Chondrocyte (in vitro differentiated cells): ENCODE data around the gene VRK3. TPM values are rescaled to one million over a fixed set of nuclear protein-coding genes. Genes with fewer than 3 reads are reported as not detected.

Experiments
- DNase-seq: peaks from one replicate; pipeline ENCODE4 v3.0.0; 2021; ENCODE audit warnings: mixed read lengths, low spot score
- H3K27ac Mint-ChIP-seq: one replicate; pipeline ENCODE4 v1.8.0; 2021; ENCODE audit warnings: mild to moderate bottlenecking, moderate library complexity, mixed read lengths; ENCODE audit not compliant: unreplicated experiment
- H3K27me3 Mint-ChIP-seq: 2 replicates; pipeline ENCODE4 v1.8.0; 2021; ENCODE audit warnings: low read depth, mixed read lengths
- H3K36me3 Mint-ChIP-seq: 2 replicates; pipeline ENCODE4 v1.8.0; 2021; ENCODE audit warnings: low read depth, mixed read lengths
- H3K4me1 Mint-ChIP-seq: 2 replicates; pipeline ENCODE4 v1.8.0; 2021; ENCODE audit warnings: low read depth, mild to moderate bottlenecking, mixed read lengths
- H3K4me3 Mint-ChIP-seq: one replicate; pipeline ENCODE4 v1.8.0; 2021; ENCODE audit warnings: mild to moderate bottlenecking, moderate library complexity, mixed read lengths; ENCODE audit not compliant: unreplicated experiment
- H3K9me3 Mint-ChIP-seq: 2 replicates; pipeline ENCODE4 v1.8.0; 2021; ENCODE audit warnings: low read depth, mixed read lengths
- CTCF ChIP-seq: fragments of 200-600 bp; sonication (generic); IDR thresholded peaks from 2 replicates; pipeline ENCODE4 v1.5.0; 2021; ENCODE audit warnings: antibody characterized with exemption, mild to moderate bottlenecking, moderate library complexity
- total RNA-seq: library from RNA; stranded (reverse); gene quantifications from 3 replicates; pipeline ENCODE4 v1.2.1, GENCODE V29; 2021

VRK3 gene
- total RNA-seq, 1 donor from 2014 or later: 21.1 TPM

- H3K36me3 Mint-ChIP-seq: peaks cover 75% of the 10 kb centered on the region
- DNase-seq: no peak
- no peaks in the 10 kb centered on the region for H3K4me1 Mint-ChIP-seq
- H3K27ac Mint-ChIP-seq: no peak overlapping the region
- no peak for TF ChIP-seq CTCF
- no peaks in the 10 kb centered on the region for H3K27me3 Mint-ChIP-seq
- H3K9me3 Mint-ChIP-seq: peaks cover 45% of the 10 kb centered on the region
- no peak overlapping the region for H3K4me3 Mint-ChIP-seq
Observed at GRCh38 chr19:50042363-50043024, 17.3 kb upstream of the VRK3 start.

- H3K4me1 Mint-ChIP-seq: no peaks in the 10 kb centered on the region
- H3K27me3 Mint-ChIP-seq: no peaks in the 10 kb centered on the region
- H3K36me3 Mint-ChIP-seq: peaks cover 72% of the 10 kb centered on the region
- H3K4me3 Mint-ChIP-seq: no peak overlapping the region
- H3K9me3 Mint-ChIP-seq: peaks cover 36% of the 10 kb centered on the region
- H3K27ac Mint-ChIP-seq: no peak overlapping the region
- DNase-seq: no peak
- TF ChIP-seq CTCF: no peak
Observed at GRCh38 chr19:50040967-50041366, 15.8 kb upstream of the VRK3 start.

- Mint-ChIP-seq H3K9me3 (peaks cover 26% of the 10 kb centered on the region), H3K27me3 (no peaks in the 10 kb centered on the region), H3K4me1 (no peaks in the 10 kb centered on the region), H3K4me3 (no peak overlapping the region), H3K36me3 (peaks cover 62% of the 10 kb centered on the region), H3K27ac (no peak overlapping the region)
- no peak for TF ChIP-seq CTCF
- no peak for DNase-seq
Observed at GRCh38 chr19:50039968-50040367, 14.8 kb upstream of the VRK3 start.

- Mint-ChIP-seq H3K27me3 (no peaks in the 10 kb centered on the region), H3K9me3 (peaks cover 2% of the 10 kb centered on the region), H3K36me3 (peaks cover 53% of the 10 kb centered on the region), H3K27ac (no peak overlapping the region), H3K4me3 (no peak overlapping the region), H3K4me1 (no peaks in the 10 kb centered on the region)
- no peak for TF ChIP-seq CTCF
- no peak for DNase-seq
Observed at GRCh38 chr19:50036908-50037307, 11.7 kb upstream of the VRK3 start.

- TF ChIP-seq CTCF: no peak
- Mint-ChIP-seq H3K9me3 (no peaks in the 10 kb centered on the region), H3K27ac (no peak overlapping the region), H3K4me1 (peaks cover 14% of the 10 kb centered on the region), H3K36me3 (peaks cover 21% of the 10 kb centered on the region), H3K27me3 (no peaks in the 10 kb centered on the region), H3K4me3 (no peak overlapping the region)
- no peak for DNase-seq
Observed at GRCh38 chr19:50030937-50031336, 5.8 kb upstream of the VRK3 start.
